Breast epithelium (tissue), 4 donors: ENCODE measurements around the gene ZC3H7B. TPM values are rescaled to one million over a fixed set of nuclear protein-coding genes. Genes with fewer than 3 reads are reported as not detected.
A peak's percentile ranks its signal among the peaks of the same experiment; 100 is the strongest.

Source experiments
- DNase-seq, 2 donors: peaks; one replicate each; pipeline ENCODE4 v3.0.0-alpha.2; 2019; ENCODE audit warnings: low spot score in 2 of 2
- H3K27ac ChIP-seq, 2 donors: fragments of 200-600 bp; sonication (generic) in 1 of 2; one replicate each; pipeline ENCODE4 v1.5.1; 2016 to 2019; ENCODE audit warnings: mild to moderate bottlenecking in 1 of 2
- H3K27me3 ChIP-seq, 2 donors: fragments of 200-600 bp; sonication (generic) in 1 of 2; one replicate each; pipeline versions ENCODE4 v1.5.1 to v1.6.0; 2017 to 2019; ENCODE audit warnings: control low read depth in 1 of 2, mild to moderate bottlenecking in 1 of 2
- H3K36me3 ChIP-seq: fragments of 200-600 bp; one replicate; pipeline ENCODE4 v1.5.1; 2019
- H3K4me1 ChIP-seq, 2 donors: fragments of 200-600 bp; sonication (generic); one replicate each; pipeline ENCODE4 v1.5.1; 2016 to 2019; ENCODE audit warnings: control low read depth in 1 of 2
- H3K4me3 ChIP-seq, 3 donors: fragments of 200-600 bp; sonication (generic); 1 replicate in 2 of 3; 2 replicates in 1 of 3; pipeline ENCODE4 v1.5.1; 2016 to 2019; ENCODE audit warnings: mild to moderate bottlenecking in 3 of 3, moderate library complexity in 2 of 3
- H3K9me3 ChIP-seq, 2 donors: fragments of 200-600 bp; sonication (generic) in 1 of 2; one replicate each; pipeline ENCODE4 v1.5.1; 2016 to 2019; ENCODE audit warnings: control low read depth in 1 of 2
- CTCF ChIP-seq, 3 donors: fragments of 450-650 bp; IDR thresholded peaks; one replicate each; pipeline ENCODE4 v1.5.1; 2016 to 2017; ENCODE audit warnings: antibody characterized with exemption in 3 of 3, mild to moderate bottlenecking in 3 of 3, moderate library complexity in 3 of 3
- POLR2A ChIP-seq: fragments of 450-650 bp; IDR thresholded peaks from one replicate; pipeline ENCODE4 v1.6.1; 2016; ENCODE audit warnings: antibody characterized with exemption, mild to moderate bottlenecking, moderate library complexity
- POLR2AphosphoS5 ChIP-seq, 3 donors: sonication (generic); formaldehyde crosslinking; IDR thresholded peaks; one replicate each; pipeline ENCODE4 v1.6.1; 2017; ENCODE audit warnings: antibody characterized with exemption in 3 of 3
- intact Hi-C: fragments of 100-400 bp; cut with DNase I; formaldehyde crosslinking; loops from one replicate; pipeline ENCODE4 v1.15.1; 2023; ENCODE audit warnings: low total_unique reads
- total RNA-seq, 3 donors: library from RNA; depleted of rRNA; stranded (reverse); fragments of >200 nt; gene quantifications; one replicate each; pipeline ENCODE4 v1.1.0, GENCODE V29; 2016

The ZC3H7B gene
- total RNA-seq, 3 donors from 2014 or later = 24.0 to 33.1 (median 32.2) TPM

GRCh38 chr22:41365425-41365824, 64.1 kb downstream of the ZC3H7B start:
- intact Hi-C loops = no loop called here
- H3K4me3 ChIP-seq = no peak overlapping the region
- H3K36me3 ChIP-seq = no peaks in the 10 kb centered on the region
- H3K27ac ChIP-seq = no peak overlapping the region
- DNase-seq = no peak
- no peaks in the 10 kb centered on the region for H3K27me3 ChIP-seq
- TF ChIP-seq POLR2AphosphoS5 (IDR thresholded peaks at IDR 0.05) = no peak
- no peak for TF ChIP-seq CTCF (IDR thresholded peaks at IDR 0.05)
- TF ChIP-seq POLR2A = no peak
- H3K9me3 ChIP-seq = no peaks in the 10 kb centered on the region
- peaks cover 6 to 12% of the 10 kb centered on the region in 2 donors for H3K4me1 ChIP-seq

GRCh38 chr22:41366323-41367029, 65.2 kb downstream of the ZC3H7B start:
- Histone ChIP-seq H3K9me3 (no peaks in the 10 kb centered on the region), H3K27ac (peak overlapping the region; percentile 42 to 72), H3K36me3 (no peaks in the 10 kb centered on the region), H3K27me3 (no peaks in the 10 kb centered on the region), H3K4me1 (peaks cover 6 to 12% of the 10 kb centered on the region in 2 donors), H3K4me3 (peak overlapping the region in 2 of 3 donors; percentile 54 to 60)
- DNase-seq = no peak
- intact Hi-C loops = no loop called here
- no peak for TF ChIP-seq CTCF (IDR thresholded peaks at IDR 0.05)
- no peak for TF ChIP-seq POLR2AphosphoS5 (IDR thresholded peaks at IDR 0.05)
- TF ChIP-seq POLR2A = no peak

- Histone ChIP-seq H3K4me1 (peaks cover 6 to 12% of the 10 kb centered on the region in 2 donors), H3K4me3 (peak overlapping the region; percentile 40 to 60 (median 54)), H3K27me3 (no peaks in the 10 kb centered on the region), H3K36me3 (no peaks in the 10 kb centered on the region), H3K9me3 (no peaks in the 10 kb centered on the region), H3K27ac (peak overlapping the region; percentile 42 to 72)
- peak; percentile 91 to 92 for DNase-seq
- TF ChIP-seq CTCF (IDR thresholded peaks at IDR 0.05) (peak in 1 of 3 donors; percentile 33), POLR2A (no peak), POLR2AphosphoS5 (IDR thresholded peaks at IDR 0.05) (peak; percentile 60 to 82 (median 79))
- intact Hi-C loops = no loop called here
These were observed 65.8 kb downstream of the ZC3H7B start for GRCh38 chr22:41367039-41367679.

GRCh38 chr22:41367680-41368542, 66.6 kb downstream of the ZC3H7B start:
- intact Hi-C loops = no loop called here

More at GRCh38 chr22:41367680-41368542, 66.6 kb downstream of the ZC3H7B start:
- Histone ChIP-seq H3K9me3 (no peaks in the 10 kb centered on the region), H3K4me3 (peak overlapping the region; percentile 40 to 60 (median 54)), H3K27me3 (no peaks in the 10 kb centered on the region), H3K36me3 (no peaks in the 10 kb centered on the region), H3K27ac (peak overlapping the region; percentile 42 to 72), H3K4me1 (peaks cover 6 to 12% of the 10 kb centered on the region in 2 donors)
- no peak for TF ChIP-seq POLR2A
- no peak for TF ChIP-seq POLR2AphosphoS5 (IDR thresholded peaks at IDR 0.05)
- no peak for TF ChIP-seq CTCF (IDR thresholded peaks at IDR 0.05)
- peak in 1 of 2 donors; percentile 74 for DNase-seq
